K562 (cell line): ENCODE measurements around the gene SRP72. TPM values are rescaled to one million over a fixed set of nuclear protein-coding genes. Genes with fewer than 3 reads are reported as not detected.

Experiments used
- BCL6 ChIP-seq: fragments of 250-450 bp; sonication (Bioruptor Pico); IDR thresholded peaks from 2 replicates; pipeline ENCODE4 v1.4.0; 2020
- CSDE1 ChIP-seq, 2 experiments: fragments of 450-650 bp; IDR thresholded peaks; 2 replicates each; pipeline ENCODE4 v1.6.1; 2016; ENCODE audit warnings: mild to moderate bottlenecking in 1 of 2
- KDM4B ChIP-seq, 2 experiments: fragments of 450-650 bp in 1 of 2; sonication (generic) in 1 of 2; IDR thresholded peaks; 2 replicates each; pipeline ENCODE4 v1.6.1; 2016 to 2017; ENCODE audit warnings: borderline replicate concordance in 2 of 2, antibody characterized with exemption in 1 of 2, low read depth in 1 of 2, mild to moderate bottlenecking in 1 of 2
- LCOR ChIP-seq: sonication (generic); formaldehyde crosslinking; IDR thresholded peaks from 2 replicates; pipeline ENCODE4 v1.8.0; 2022; ENCODE audit warnings: mild to moderate bottlenecking, missing genetic modification reagents
- NR3C1 ChIP-seq: sonication (generic); formaldehyde crosslinking; IDR thresholded peaks from 2 replicates; pipeline ENCODE4 v1.8.1; 2022; ENCODE audit warnings: missing genetic modification reagents
- PHB2 ChIP-seq: fragments of 450-650 bp; IDR thresholded peaks from 2 replicates; pipeline ENCODE4 v1.6.1; 2017; ENCODE audit warnings: low read depth
- SETDB1 ChIP-seq: IDR thresholded peaks from one replicate; pipeline ENCODE4 v1.6.1; 2012; ENCODE audit warnings: low read length, control low read depth, inconsistent platforms
- SMARCA4 ChIP-seq: fragments of 450-650 bp; IDR thresholded peaks from 2 replicates; pipeline ENCODE4 v1.6.1; 2016
- SMARCE1 ChIP-seq: fragments of 450-650 bp; IDR thresholded peaks from 2 replicates; pipeline ENCODE4 v1.7.1; 2016; ENCODE audit warnings: mild to moderate bottlenecking
- STAT5B ChIP-seq: fragments of 250-450 bp; sonication (Bioruptor Pico); IDR thresholded peaks from 2 replicates; pipeline ENCODE4 v1.8.0; 2021; ENCODE audit warnings: mild to moderate bottlenecking, inconsistent platforms
- TCF3 ChIP-seq: sonication (generic); formaldehyde crosslinking; IDR thresholded peaks from 2 replicates; pipeline ENCODE4 v1.4.0; 2020; ENCODE audit warnings: mild to moderate bottlenecking, missing genetic modification reagents
- ZNF134 ChIP-seq: fragments of 250-450 bp; sonication (Bioruptor Pico); conservative IDR thresholded peaks from 2 replicates; pipeline ENCODE4 v1.4.0; 2020
- ZNF143 ChIP-seq: sonication (generic); formaldehyde crosslinking; IDR thresholded peaks from 2 replicates; pipeline ENCODE4 v1.9.0; 2022; ENCODE audit warnings: mild to moderate bottlenecking, missing genetic modification reagents
- ZNF232 ChIP-seq: sonication (generic); formaldehyde crosslinking; IDR thresholded peaks from 2 replicates; pipeline ENCODE4 v1.8.0; 2022; ENCODE audit warnings: mild to moderate bottlenecking, missing genetic modification reagents
- ZNF263 ChIP-seq: sonication (generic); formaldehyde crosslinking; IDR thresholded peaks from 2 replicates; pipeline ENCODE4 v1.8.0; 2022; ENCODE audit warnings: mild to moderate bottlenecking, missing genetic modification reagents, borderline replicate concordance
- ZNF551 ChIP-seq: fragments of 250-450 bp; sonication (Bioruptor Pico); IDR thresholded peaks from 2 replicates; pipeline ENCODE4 v1.5.0; 2021; ENCODE audit warnings: mild to moderate bottlenecking, moderate library complexity
- polyA plus RNA-seq, 8 experiments: library from polyadenylated mRNA; depleted of rRNA in 4 of 8; stranded (reverse) in 5 of 8; unstranded in 3 of 8; fragments of >200 nt; fragmentation: Nextera tagmentation in 2 of 8; fragmentation: Illumina TruSeq in 1 of 8; extraction: Ambion mirVana in 2 of 8; extraction: Trizol in 1 of 8; gene quantifications; 2 replicates each; pipeline versions ENCODE4 v1.2.1 to v1.2.3, GENCODE V29; 2011 to 2014; ENCODE audit warnings: inconsistent platforms in 1 of 8, missing spikeins in 1 of 8
- total RNA-seq, 7 experiments: library from RNA; depleted of rRNA in 6 of 7; stranded (reverse); fragments of >200 nt in 6 of 7; fragmentation: Illumina TruSeq in 2 of 7; extraction: Trizol in 2 of 7; gene quantifications; 2 replicates each; pipeline versions ENCODE4 v1.2.1 to v1.2.3, GENCODE V29; 2011 to 2021; ENCODE audit warnings: low replicate concordance in 1 of 7
- TF ChIP-seq, protein P1 (sequence below): fragments of 250-450 bp; sonication (Bioruptor Pico); IDR thresholded peaks from 2 replicates; pipeline ENCODE4 v1.9.0; 2021; ENCODE audit warnings: mild to moderate bottlenecking, inconsistent platforms
- TF ChIP-seq, protein P2 (sequence below): sonication (generic); formaldehyde crosslinking; IDR thresholded peaks from 2 replicates; pipeline ENCODE4 v1.8.1; 2023; ENCODE audit warnings: mild to moderate bottlenecking, missing genetic modification reagents
- TF ChIP-seq, protein P3 (sequence below): sonication (generic); formaldehyde crosslinking; IDR thresholded peaks from 2 replicates; pipeline ENCODE4 v1.9.0; 2022; ENCODE audit warnings: mild to moderate bottlenecking, missing genetic modification reagents
- TF ChIP-seq, protein P4 (sequence below), 3 experiments: fragments of 200-800 bp in 1 of 3; fragments of 250-450 bp in 1 of 3; fragments of 450-650 bp in 1 of 3; sonication (Bioruptor Pico) in 1 of 3; sonication (Bioruptor generic) in 1 of 3; formaldehyde crosslinking in 1 of 3; IDR thresholded peaks; 2 replicates each; pipeline versions ENCODE4 v1.6.1 to v1.8.0; 2016 to 2022; ENCODE audit warnings: mild to moderate bottlenecking in 2 of 3, missing genetic modification characterization in 2 of 3, missing compliant biosample characterization in 1 of 3, moderate library complexity in 1 of 3

The SRP72 gene
- total and polyA plus RNA-seq, 9 of the 15 experiments (the other 6 are each of a cell fraction or from before 2014, with no cell fraction given): 124 to 341 (median 202) TPM

DNA sequence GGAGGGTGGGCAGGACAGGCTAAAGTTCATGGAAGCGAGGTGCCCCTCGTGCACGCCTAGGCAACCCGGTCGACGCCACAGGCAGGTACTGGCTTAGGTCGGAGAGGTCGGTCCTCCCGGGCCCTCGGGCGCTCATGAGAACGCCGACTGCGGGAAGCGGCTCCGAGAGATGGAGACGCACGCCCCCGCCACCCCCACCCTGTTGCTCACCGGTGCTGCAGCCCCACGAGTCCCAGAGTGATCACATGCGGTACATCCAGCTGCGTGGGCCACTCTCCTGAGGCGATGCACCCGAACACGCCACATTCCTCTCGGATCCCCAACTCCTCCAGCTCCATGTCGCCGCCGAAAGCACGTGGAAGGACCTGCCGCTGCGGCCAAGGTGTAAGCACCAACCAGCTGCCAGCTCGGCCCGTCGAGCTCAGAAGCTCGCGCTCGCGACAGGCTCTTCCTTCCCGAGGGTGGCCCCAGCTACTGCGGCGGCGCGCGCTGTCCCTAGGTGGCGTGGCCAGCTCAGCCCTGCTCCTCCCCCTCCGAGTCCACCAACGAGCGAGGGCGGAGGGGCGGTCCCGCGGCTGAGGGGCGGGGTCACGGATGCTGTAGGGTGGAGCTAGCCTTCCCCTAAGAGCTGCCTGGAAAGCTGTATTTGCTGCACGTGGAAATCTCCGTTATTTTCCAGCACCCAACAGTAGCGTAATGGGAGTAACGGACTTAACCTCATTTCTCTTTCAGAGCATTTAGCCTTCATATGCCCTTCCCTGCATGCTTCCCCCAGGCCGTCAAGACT is 32.1 kb upstream of the SRP72 start, which contains the start of gene PPAT (continued):
- TF ChIP-seq ZNF263 (CRISPR knock-in tag): peak; percentile 55; the same call in 1 of the 2 replicates
- TF ChIP-seq KDM4B (IDR thresholded peaks at IDR 0.05; ENCODE audit: borderline replicate concordance in 2 of 2, low read depth in 1 of 2): peak in 1 of 2 experiments; percentile 49; a peak in 1 of 4 replicates
- TF ChIP-seq, protein P1, sequence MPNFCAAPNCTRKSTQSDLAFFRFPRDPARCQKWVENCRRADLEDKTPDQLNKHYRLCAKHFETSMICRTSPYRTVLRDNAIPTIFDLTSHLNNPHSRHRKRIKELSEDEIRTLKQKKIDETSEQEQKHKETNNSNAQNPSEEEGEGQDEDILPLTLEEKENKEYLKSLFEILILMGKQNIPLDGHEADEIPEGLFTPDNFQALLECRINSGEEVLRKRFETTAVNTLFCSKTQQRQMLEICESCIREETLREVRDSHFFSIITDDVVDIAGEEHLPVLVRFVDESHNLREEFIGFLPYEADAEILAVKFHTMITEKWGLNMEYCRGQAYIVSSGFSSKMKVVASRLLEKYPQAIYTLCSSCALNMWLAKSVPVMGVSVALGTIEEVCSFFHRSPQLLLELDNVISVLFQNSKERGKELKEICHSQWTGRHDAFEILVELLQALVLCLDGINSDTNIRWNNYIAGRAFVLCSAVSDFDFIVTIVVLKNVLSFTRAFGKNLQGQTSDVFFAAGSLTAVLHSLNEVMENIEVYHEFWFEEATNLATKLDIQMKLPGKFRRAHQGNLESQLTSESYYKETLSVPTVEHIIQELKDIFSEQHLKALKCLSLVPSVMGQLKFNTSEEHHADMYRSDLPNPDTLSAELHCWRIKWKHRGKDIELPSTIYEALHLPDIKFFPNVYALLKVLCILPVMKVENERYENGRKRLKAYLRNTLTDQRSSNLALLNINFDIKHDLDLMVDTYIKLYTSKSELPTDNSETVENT (CRISPR knock-in tag): peak; percentile 74; the same call in 1 of the 2 replicates
- TF ChIP-seq BCL6 (CRISPR knock-in tag): no peak
- no peak for TF ChIP-seq TCF3 (CRISPR knock-in tag)
- TF ChIP-seq SMARCA4: no peak
- TF ChIP-seq NR3C1: no peak
- TF ChIP-seq ZNF551 (CRISPR knock-in tag): no peak
- TF ChIP-seq STAT5B (CRISPR knock-in tag): no peak
- TF ChIP-seq PHB2: no peak
- no peak for TF ChIP-seq SMARCE1
- TF ChIP-seq CSDE1 (IDR thresholded peaks at IDR 0.05): no peak
- TF ChIP-seq ZNF232 (CRISPR knock-in tag): no peak
- no peak; the same call in 1 of the 2 replicates for TF ChIP-seq ZNF143 (CRISPR knock-in tag)
- TF ChIP-seq SETDB1: no peak
- TF ChIP-seq LCOR: peak; percentile 66; the same call in 1 of the 2 replicates
- TF ChIP-seq, protein P2, sequence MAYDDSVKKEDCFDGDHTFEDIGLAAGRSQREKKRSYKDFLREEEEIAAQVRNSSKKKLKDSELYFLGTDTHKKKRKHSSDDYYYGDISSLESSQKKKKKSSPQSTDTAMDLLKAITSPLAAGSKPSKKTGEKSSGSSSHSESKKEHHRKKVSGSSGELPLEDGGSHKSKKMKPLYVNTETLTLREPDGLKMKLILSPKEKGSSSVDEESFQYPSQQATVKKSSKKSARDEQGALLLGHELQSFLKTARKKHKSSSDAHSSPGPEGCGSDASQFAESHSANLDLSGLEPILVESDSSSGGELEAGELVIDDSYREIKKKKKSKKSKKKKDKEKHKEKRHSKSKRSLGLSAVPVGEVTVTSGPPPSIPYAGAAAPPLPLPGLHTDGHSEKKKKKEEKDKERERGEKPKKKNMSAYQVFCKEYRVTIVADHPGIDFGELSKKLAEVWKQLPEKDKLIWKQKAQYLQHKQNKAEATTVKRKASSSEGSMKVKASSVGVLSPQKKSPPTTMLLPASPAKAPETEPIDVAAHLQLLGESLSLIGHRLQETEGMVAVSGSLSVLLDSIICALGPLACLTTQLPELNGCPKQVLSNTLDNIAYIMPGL (CRISPR knock-in tag): 0 out of 2 replicates have a peak, but pooled peaks have one; percentile 32
- TF ChIP-seq ZNF134: no peak
- TF ChIP-seq, protein P3, sequence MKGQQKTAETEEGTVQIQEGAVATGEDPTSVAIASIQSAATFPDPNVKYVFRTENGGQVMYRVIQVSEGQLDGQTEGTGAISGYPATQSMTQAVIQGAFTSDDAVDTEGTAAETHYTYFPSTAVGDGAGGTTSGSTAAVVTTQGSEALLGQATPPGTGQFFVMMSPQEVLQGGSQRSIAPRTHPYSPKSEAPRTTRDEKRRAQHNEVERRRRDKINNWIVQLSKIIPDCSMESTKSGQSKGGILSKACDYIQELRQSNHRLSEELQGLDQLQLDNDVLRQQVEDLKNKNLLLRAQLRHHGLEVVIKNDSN (CRISPR knock-in tag): peak; percentile 69
- TF ChIP-seq, protein P4, sequence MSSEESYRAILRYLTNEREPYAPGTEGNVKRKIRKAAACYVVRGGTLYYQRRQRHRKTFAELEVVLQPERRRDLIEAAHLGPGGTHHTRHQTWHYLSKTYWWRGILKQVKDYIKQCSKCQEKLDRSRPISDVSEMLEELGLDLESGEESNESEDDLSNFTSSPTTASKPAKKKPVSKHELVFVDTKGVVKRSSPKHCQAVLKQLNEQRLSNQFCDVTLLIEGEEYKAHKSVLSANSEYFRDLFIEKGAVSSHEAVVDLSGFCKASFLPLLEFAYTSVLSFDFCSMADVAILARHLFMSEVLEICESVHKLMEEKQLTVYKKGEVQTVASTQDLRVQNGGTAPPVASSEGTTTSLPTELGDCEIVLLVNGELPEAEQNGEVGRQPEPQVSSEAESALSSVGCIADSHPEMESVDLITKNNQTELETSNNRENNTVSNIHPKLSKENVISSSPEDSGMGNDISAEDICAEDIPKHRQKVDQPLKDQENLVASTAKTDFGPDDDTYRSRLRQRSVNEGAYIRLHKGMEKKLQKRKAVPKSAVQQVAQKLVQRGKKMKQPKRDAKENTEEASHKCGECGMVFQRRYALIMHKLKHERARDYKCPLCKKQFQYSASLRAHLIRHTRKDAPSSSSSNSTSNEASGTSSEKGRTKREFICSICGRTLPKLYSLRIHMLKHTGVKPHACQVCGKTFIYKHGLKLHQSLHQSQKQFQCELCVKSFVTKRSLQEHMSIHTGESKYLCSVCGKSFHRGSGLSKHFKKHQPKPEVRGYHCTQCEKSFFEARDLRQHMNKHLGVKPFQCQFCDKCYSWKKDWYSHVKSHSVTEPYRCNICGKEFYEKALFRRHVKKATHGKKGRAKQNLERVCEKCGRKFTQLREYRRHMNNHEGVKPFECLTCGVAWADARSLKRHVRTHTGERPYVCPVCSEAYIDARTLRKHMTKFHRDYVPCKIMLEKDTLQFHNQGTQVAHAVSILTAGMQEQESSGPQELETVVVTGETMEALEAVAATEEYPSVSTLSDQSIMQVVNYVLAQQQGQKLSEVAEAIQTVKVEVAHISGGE (CRISPR knock-in tag; IDR thresholded peaks at IDR 0.05): no peak
